HL-60/S4 treated with phorbol 12-myristate 13-acetate at 8.2 ng/mL for 4 days and 3 days (cell line): ENCODE data around the gene ARMC2.
"Not testable (repeated sequence)": the region's sequence is repeated elsewhere in the genome, so short reads cannot be mapped to it uniquely, and the experiment has no call there.

Experiments used
- in situ Hi-C: fragments of 300-500 bp; cut with MboI; formaldehyde crosslinking; loops from 2 replicates; pipeline ENCODE4 v1.15.0; 2022; ENCODE audit warnings: low sequenced_read_pairs

ARMC2 gene

DNA sequence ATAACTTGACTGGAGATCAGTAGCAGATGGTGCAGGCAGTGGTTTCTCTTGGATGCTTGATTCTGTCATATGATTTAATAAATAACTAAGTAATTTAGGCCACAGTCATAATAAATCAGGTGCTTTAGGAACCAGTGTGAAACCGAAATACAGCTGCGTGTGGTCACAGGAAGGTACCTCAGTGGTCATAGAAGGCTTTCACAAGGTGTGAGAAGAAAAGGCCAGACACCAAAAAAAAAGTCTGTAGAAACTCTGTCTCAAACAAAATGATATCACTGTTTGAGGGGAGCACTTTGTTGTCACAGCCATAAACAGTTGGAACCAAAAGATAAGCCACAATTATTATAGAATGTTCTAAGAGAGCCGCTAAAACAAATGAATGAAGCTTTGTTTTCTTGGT lies 56.5 kb downstream of the ARMC2 start:
- in situ Hi-C loops, result no loop called here

DNA sequence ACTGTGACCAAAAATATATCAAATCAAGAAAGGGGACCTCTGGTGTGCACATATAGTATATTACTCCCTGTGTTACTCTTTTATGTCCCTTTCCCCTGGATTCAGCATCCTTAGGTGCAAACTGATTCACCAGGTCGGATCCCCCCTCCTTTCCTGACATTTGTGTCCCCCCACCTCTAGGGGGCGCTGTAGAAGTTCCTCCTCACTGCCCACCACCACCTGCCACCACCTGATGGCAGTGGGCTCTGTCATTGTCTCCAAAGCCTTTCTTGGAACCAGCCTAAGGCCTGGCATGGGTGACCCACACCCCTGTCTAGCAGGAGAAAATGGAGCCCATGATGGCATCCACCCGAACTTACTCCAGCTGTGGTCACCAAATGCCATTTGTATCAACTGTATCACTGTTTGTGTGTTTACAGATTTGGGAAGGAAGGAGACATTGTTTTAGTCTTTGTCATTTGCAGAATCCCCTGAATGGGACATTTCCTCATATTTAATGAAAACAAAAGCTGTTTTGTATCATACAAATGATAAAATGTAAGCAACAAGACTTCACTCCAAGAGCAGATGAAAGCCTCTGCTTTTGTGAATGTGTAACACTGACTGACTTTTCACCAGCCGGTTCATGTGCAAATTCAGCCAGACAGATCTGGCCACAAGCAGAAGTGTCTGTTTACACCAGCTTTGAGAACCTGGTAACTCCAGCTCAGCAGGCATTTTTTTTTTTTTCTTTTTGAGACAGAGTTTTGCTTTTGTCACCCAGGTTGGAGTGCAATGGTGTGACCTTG lies 66.2 kb downstream of the ARMC2 start:
- in situ Hi-C loops, result no loop called here

DNA sequence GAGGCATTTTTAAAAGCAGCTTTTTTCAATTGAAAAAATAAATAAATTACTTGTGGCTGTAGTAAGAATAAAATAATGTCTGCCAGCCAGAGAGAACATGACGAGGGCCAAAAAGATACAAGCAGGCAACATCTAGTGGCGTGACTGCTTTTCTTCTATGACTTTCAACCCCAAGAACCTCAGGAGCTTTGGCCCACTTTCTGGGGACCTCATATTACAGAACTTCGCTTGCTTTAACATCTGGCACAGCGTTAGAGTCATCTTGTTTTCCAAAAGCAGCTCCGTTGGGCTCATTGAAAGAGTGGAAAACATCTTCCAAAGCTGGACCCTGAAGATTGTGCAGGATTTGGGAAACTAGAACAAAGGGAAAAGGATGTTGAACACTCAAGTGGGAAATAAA lies 67.0 kb downstream of the ARMC2 start:
- in situ Hi-C loops, result no loop called here

DNA sequence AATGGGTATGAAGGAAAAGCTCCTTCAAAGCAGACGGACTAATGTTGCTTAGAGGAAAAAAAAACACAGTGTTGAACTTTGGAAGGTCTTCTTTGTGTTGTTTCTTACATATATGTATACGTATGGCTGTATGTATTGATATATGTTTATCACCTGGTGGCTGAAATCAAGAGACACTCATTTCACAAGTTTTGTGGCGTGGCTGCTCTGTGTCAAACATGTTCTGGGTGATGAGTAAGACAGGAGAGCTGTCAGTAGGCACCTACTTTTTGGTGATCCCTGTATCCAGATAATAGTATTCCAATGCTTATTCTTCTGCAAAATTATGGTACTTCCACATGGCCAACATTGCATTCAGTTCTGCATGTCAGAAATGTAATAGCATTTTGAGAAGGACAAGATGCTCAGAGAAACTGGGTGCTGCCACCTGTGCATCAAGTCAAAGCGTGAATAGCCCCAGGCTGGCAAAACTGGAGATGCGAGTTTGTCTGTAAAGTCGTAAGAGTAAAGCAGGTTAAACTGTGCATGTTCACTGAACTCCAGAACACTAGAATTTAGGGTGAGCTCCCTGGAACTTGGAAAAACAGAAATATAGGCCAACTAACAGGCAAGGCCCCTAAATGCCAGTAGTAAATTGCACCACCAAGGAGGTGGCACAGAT lies 67.9 kb downstream of the ARMC2 start:
- in situ Hi-C loops, result no loop called here

DNA sequence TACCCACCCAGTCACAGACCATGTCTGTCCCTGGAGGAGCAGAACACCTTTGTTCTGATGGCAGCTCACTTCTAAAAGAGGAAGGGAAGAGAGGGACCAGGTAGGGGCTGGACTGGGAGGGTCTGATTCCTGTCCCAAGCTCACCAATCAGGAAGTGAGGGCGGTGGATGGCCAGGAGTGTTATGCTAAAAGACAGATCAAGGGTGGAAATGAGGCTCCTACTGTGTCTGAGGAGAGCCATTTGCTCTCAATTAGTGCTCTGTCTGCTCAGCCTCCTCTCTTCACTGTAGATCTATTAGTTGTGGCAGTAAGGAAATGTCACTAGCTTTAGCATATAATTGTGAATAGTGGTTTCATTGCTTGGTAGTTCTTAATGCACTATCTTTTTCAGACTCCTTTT lies 72.5 kb downstream of the ARMC2 start:
- in situ Hi-C loops, result no loop called here

DNA sequence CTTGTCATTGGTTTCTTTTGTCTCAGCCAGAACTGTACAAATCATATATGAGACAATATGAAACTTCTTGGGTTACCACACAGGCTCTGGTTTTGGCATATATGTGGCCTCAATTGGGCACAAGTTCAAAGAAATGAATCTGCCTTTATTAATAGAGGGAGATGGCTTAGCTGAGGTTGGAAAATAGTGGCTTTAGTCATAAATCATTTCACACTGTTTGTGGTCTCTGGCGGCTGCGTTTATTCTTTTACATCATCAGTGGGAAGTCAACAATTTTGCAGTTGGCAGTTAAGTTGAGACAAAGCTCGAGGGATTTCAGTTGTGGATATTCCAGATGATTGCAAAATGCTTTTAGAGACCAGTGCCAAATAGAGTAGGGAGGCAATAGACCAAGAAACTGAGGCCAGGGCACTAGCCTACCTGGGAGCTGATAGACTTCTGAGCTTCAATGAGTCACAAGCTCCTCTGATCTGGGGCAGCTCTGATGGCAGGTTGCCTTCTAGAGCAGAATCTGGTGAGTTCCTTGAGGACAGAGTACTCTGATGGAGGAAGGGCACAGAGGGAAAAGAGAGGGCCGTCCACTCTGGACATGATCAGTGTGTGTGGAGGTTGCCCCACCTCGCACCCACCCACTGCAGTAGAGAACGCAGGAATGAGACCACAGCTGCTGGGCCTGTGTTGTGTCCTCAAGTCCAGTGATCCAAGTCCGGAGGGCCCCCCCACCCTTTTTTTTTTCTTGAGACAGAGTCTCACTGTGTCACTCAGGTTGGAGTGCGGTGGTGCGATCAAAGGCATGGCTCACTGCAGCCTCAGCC lies 73.5 kb downstream of the ARMC2 start:
- in situ Hi-C loops, result no loop called here

DNA sequence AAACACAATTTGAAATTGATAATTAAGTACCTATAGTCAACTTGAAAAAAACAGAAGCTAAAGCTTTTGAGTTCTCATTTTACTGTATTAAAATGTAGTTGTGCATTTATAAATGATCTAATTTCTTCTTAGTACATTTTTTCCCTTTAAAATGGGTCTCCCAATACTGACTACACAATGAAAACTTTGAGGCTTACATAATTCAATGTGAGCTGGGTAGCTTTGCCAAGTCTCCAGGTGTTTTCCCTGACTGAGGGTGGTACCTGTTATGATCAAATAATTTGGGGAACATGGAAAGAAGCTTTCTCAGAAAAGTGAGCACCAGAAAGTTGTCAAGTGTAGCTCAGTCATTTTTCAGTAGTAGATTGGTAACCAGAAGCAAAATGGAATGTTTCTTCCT lies 74.3 kb downstream of the ARMC2 start:
- in situ Hi-C loops, result no loop called here

DNA sequence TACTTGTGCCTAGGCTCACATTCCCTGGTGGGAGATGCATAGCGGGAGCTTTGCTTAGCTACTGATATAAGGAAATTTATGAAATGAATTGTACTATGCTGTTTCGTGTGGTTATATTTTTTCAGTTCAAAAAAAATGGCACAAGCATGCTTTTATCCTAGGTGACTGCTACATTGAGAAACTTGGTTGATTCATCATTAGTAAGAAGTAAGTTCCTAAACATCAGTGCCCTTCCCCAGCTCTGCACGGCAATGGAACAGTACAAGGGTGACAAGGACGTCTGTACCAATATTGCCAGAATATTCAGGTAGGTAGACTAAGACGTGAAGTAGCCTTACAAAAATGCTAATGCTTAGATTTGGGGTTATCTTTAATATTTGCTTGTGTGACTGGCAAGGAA lies 79.7 kb downstream of the ARMC2 start:
- in situ Hi-C loops, result no loop called here

DNA sequence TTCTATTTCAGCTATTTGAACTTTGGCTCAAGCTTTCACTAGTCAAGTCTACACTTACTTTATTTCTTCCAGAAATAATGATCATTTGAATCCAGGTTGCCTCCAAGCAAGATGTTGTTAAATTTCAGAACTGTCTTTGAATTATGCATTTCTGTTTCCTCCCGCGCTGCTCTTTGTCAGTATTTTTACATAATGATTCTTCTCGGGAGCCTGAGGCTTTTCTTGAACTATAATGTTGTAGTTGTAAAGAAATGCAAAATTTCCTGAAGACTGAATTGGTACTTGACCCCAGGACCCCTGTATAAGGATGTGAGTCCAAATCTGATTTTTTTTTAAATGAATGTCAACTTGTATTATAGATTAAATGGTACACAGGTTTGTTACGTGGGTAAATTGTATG lies 80.4 kb downstream of the ARMC2 start:
- in situ Hi-C loops, result no loop called here

DNA sequence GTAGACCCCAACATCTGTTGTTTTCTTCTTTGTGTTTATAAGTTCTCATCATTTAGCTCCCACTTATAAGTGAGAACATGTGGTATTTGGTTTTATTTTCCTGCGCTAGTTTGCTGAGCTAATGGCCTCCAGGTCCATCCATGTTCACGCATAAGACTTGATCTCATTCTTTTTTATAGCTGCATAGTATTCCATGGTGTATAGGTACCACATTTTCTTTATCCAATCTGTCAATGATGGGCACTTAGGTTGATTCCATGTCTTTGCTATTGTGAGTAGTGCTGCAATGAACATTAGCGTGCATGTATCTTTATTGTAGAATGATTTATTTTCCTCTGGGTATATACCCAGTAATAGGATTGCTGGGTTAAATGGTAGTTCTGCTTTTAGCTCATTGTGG lies 82.9 kb downstream of the ARMC2 start:
- in situ Hi-C loops, result not testable (repeated sequence)

DNA sequence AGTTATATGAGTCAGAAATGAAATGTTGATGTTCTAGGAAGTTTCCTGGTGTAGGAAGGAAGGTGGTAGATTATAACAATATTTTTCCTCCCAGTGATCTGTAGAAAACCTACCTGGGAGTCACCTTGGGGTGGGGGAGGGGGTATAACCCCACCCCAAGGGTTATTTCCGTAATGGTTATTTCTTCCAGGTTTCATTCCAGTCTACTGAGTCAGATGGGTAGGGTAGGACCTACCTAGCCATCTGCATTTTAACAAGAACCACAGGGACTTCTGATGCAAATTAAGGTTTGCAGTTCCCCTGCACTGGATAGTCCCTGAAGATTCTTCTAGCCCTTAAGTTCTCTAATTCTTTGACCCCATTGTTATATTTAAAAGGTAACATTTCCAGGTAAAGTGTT lies 88.9 kb downstream of the ARMC2 start:
- in situ Hi-C loops, result no loop called here

DNA sequence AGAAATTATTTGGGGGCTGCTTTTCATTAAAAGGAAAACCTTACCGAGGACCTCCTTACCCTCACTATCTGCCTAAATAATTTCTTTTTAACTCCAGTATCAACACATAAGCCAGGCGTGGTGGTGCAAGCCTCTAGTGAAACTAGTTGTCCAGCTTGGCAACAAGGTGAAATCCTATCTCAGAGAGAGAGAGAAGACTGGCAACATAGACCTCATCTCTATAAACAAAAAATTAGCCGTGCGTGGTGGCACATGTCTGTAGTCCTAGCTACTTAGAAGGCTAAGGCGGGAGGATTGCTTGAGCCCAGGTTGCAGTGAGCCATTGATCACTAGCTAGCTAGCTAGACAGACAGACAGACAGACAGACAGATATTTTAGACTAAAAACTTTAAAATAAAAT lies 92.5 kb downstream of the ARMC2 start:
- in situ Hi-C loops, result no loop called here

DNA sequence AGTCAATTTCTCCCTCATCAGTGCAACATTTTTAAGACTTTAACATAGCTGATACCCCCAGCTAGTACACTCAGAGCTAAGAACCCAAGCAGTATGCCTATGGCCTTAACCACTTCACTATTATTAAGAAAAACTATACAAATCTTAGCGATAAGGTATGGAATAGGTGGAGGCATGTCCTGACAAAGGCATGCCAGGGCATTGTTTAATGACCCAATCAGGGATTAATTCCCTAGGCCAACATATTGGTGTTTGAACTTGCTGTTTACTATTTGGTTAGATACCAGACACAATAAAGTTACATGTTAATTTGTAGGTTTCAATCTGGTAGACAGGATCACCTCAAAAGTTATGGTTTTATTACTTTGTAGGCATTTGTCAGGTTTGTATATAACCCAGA lies 93.1 kb downstream of the ARMC2 start:
- in situ Hi-C loops, result no loop called here

DNA sequence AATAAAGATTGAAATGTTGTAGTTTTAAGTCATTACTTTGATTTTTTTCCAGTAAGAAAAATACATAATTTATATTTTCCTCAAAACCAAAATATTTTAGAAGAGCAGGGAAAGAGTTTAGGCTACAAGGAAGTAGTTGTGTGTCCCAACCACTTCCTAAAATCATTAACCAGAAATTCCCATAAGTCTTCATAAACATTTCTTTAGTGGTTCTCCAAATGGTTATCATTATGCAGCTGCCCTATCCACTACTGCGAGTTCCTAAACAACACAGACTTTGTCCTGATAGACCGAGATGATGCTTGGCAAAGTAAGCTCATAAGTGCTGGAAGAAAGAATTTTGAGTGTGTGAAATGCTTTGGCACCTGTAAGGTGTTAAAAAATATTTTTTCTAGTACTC lies 93.6 kb downstream of the ARMC2 start:
- in situ Hi-C loops, result no loop called here

DNA sequence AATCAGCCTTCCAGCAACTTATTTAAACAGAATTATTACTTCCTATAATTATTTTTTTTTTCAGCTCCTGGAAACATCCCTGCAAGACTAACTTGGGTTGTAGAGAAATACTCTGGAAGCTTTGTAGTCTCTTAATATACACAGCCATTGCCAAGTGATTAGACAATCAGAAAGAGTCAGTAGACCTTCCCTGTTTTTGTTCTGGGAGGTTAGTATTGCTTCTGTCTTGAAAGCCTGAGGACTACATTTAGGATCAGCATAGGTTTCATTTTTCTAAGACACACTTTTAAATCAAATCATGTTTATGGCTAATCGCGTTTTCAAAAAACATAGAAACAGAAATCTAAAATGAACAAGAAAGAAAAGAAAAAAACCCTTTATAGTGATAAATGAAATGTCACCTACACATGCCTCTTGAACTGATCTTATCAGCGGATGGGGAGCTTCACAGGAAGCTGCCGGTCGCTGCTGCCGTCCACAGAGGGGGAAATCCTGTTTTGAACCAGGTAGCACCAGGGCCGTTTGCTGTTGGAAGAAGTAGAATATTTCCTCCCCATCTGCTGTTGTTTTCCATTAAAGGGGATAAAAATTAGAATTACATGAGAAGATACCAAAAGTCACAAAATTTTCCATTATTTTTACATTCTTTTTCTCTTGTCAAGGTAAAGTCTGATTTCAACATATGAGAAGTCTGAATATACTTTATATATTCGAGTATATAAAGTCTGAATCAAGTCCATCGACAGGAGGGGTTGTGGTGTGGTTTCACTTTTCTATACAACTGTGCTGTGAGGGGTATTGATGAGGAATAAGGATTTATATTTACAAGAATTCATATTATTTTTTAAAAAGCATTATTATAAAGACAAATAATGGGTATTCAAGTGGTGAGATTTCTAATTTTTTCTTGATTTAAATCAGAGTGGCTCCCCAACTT lies 94.6 kb downstream of the ARMC2 start:
- in situ Hi-C loops, result no loop called here

DNA sequence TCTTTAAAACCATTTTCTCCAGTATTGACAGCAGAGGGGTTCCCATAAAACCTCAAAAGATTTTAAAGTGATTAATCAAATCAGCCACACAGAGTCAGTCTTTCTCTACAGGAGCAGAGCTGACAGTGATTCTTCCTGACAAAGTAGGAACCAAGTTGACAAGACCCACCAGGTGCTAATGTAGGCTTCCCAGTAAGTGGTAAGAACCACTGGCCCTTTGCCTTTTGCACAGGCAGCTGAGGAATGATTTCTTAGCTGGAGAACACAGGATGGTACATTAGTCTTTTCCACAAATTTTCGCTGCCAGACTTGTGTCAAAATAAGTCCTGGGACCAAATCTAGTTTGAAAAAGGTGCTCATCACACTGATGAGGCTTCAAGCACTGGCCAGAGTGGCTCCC lies 95.8 kb downstream of the ARMC2 start:
- in situ Hi-C loops, result no loop called here

DNA sequence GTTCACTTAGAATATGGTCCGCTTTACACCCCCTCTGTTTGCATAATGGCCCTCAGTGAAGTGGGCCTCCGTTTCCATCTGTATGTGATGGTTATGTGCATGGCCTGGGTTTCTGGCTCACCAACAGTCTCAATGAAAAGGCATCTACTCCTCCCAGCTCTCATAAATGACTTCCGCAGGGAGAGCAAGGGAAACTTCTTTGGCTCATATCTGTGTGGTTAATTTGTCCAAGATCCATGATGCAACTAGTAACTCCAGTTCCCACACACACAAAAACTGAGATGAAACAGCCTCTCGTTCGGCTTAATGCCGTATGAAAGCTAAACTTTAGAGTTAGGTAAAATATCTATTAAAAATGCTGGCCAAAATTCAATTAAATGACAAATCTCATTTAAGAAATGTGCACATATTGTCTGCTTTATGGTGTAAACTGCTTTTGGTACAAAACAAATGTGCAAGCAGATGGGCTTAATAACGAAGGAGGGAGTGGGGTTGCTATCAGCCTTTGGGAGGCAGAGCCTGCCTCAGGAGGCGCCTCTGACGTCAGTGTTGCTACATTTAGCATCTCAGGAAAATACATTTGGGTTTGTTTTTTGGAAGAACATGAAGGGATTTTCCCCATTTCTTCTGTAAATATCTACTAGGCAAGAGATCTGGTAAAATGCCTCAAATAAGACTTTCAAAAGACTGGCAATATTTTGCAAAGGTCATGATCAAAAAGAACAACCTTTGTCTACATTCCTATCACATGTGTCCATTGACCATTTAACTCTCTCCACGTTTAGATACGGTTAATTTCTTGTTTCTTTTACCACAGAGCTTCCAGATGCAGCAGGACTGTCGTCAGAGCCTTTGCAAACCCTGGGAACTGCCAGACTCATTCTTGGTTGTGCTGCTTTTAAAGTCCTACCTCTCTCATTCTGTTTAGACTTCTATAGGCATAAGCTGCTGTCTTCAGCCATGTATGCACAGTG lies 96.8 kb downstream of the ARMC2 start:
- in situ Hi-C loops, result no loop called here

DNA sequence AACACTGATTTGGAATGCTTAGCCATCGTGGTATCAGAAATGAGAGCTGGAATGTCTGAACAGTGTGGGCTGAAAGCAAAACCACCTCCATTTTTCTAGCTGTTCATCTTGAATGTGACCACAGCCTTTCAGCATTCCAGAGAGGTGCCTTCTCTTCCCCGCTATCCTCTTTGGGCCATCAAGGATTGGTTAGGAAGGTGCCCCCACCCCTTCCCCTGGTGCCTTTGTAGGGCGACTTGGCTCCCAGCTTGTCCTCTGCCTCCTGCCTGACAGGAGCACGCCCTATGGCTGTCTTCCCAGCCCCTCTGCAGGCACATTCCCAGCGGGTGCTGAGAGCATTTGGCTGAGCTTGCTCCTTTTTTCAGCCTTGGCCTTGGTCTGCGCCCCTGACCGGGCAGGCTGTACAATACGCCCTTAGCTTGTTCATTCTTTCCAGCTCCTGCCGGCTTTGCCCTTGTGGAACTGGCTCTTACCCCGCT lies 97.5 kb downstream of the ARMC2 start:
- in situ Hi-C loops, result no loop called here

DNA sequence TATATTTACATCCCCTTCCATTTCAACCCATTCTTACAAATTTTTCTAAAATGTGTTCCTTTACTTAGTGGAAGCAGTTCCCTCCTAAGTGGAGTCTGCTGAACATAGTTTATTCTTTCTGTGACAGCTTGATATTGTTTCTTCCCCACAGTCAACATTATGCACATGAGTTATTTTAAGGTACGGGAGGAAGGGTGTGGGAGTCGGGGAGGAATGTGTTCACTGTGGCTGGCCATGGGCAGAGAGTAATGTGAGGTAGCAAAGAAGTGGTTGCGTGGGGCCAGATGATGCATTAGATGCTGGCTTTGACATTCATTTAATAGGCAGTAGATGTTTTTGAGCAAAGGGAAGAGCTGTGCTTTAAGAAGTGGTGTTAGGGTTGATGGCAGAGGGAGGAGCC lies 98.5 kb downstream of the ARMC2 start:
- in situ Hi-C loops, result no loop called here
